Left colon (tissue), 2 donors: ENCODE measurements around the gene PTPN20. TPM values are rescaled to one million over a fixed set of nuclear protein-coding genes. Genes with fewer than 3 reads are reported as not detected.
A peak's percentile ranks its signal among the peaks of the same experiment; 100 is the strongest.

Experiments
- ATAC-seq: fragments of 200-7000 bp; cut with Tn5 transposase; one replicate; pipeline ENCODE4 v1.9.1; 2020; ENCODE audit warnings: mild to moderate bottlenecking, moderate library complexity
- DNase-seq, 2 donors: peaks; one replicate each; pipeline ENCODE4 v3.0.0-alpha.2; 2020
- intact Hi-C, 2 donors: fragments of 100-400 bp; cut with DNase I in 1 of 2; cut with micrococcal nuclease in 1 of 2; formaldehyde crosslinking; loops; one replicate each; pipeline versions ENCODE4 v1.11.2 to v1.14.0; 2022; cut with DNase I, micrococcal nuclease
- total RNA-seq, 2 donors: library from RNA; stranded (reverse); fragmentation: NEBNext Ultra II Directional; extraction: Animal tissue kit (Norgen Biotek cat#: 25700); gene quantifications; one replicate each; pipeline ENCODE4 v1.2.1, GENCODE V29; 2021
- donor health status: DM: no; HTN: no; CAD: no.
- donor health status: DM: yes; HTN: yes; CAD: no.

PTPN20 gene
- total RNA-seq, 2 donors from 2014 or later = 1.8 to 2.7 TPM

DNA sequence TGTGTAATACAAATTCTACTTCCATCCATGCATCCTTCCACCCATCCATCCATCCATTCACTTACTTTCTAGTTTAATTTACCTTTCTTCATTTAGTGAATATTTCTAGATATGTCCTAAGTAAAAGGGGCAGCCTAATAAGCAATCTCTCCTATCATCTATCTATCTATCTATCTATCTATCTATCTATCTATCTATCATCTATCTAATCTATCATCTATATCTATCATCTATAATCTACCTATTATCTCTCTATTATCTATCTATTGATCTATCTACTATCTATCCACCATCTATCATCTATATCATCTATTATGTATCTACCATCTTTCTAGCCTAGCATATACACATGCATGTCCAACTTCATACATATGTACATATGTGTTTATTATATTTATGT is 104.2 kb downstream of the PTPN20 start:
- ATAC-seq (no peak), DNase-seq (no peak)
- intact Hi-C loops = no loop called here

DNA sequence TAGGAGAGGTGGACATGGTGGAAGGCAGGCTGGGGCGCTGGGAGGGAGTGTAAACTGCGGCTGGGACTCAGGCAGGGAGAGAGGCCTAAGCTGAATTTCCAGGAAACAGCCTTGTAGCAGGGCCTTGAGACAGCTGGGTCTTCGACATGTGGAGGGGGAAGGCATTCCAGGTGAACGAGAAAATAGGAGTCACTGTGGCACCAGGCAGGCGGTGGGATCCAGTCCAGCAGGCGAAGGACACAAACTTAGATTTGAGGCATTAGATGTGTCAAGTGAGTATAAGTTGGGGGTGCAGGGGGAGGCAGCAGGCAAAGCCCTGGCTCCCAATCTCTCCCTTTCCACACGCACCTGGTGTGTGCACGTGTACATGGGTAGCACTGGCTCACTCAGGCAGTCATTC is 105.3 kb downstream of the PTPN20 start:
- intact Hi-C loops = no loop called here
- ATAC-seq (no peak), DNase-seq (no peak)

DNA sequence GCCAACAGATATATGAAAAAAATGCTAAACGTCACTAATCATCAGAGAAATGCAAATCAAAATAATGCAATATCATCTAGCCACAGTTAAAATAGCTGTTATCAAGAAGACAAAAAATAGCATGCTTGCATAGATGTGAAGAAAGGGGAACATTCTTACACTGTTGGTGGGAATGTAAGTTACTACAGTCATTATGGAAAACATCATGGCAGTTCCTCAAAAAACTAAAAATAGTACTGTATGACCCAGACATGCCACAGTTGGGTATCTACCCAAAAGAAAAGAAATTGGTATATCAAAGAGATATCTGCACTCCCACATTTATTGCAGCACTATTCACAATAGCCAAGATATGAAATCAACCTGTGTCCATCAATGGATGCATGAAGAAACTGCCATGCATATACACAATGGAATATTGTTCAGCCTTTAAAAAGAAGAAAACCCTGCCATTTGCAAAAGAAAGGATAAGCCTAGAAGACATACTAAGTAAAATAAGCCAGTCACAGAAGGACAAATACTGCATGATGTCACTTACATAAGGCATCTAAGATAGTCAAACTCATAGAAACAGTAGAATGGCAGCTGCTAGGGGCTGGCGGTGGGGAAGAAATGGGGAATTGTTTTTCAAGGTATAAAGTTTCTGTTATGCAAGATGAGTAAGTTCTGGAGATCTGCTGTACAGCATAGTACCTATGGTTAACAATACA is 107.0 kb downstream of the PTPN20 start:
- ATAC-seq = no peak
- no peak for DNase-seq
- intact Hi-C loops = no loop called here

DNA sequence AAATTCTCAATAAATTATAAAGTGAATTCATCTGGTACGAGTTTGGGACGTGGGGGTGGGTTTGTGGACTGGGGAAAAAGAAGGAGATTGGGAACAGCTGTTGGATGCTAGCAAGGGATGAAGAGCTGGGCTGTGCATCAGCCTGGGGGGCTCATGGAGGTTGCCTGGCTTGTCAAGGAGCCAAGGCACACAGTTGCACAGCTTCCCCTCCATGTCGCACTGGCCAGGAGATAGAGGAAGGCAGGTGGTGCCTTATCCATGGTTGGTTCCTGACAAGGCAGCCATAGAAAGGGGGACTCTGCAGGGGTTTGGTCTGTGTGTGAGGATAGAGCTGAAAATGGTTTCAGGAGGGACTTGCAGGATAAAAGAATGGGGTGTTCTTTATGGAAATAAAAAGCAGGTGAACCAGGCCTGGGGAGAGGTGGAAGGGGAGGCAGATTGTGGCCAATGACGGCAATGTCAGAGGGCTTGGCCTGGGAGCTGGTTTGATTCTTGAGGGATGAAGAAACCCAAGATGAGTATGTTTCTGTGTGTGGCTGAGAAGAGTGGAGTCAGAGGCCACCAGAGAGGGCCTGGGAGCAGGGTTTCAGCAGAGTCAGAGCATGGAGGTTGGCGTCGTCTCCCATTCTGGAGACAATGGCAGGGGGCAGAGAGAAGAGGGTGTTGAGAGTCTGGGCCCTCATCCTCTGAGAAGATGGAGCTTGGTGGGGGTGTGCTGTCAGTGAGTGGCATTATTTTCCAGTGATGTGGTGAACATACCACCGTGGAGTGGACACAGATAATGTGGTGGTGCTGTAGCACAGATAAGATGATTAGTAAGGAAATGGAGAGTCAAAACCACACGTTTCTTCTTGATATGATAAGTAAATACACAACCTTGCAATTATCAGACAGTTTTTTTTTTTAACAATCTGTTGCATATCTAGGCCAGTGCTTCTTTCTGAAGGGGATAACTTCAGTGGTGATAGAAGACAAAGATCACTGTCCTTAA is 108.2 kb downstream of the PTPN20 start:
- intact Hi-C loops = no loop called here
- ATAC-seq (no peak), DNase-seq (no peak)

DNA sequence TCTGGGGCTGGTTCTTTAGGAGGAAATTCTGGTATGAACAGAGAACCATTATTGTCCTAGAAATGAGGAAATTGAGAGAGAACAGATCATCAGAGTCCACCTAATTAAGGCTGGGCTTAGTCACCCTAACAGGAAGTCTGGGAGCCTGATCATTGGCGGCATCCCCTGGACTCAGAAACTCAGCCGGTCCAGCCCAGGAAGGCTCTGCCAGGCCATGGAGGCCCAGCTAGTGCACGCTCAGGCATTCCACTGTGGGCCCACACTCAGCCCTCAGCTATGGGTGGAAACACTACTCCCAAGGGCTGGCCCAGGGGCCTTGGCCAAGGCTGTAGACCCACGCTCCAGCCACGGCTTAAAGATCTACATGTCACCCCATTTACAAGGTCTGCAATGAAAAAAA is 109.2 kb downstream of the PTPN20 start:
- ATAC-seq (no peak), DNase-seq (peak in 1 of 2 donors; percentile 16)
- intact Hi-C loops = no loop called here

DNA sequence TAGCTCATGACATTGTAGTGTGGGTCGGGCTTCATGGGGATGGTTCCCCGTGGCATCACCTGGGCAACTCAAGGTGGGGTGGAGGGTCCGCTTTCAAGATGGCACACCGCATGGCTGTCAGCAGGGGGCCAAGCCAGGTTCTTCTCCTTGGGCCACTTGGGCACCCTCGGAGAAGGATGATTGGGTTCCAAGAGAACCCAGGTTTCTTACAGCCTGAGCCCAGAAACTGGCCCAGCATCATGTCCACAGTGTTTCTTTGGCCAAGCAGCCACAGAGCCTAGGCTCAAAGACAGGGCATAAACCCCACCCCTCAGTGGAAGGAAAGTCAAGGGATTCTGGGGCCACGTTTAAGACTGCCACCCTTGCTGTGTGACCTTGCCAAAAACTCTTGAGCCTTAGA is 110.6 kb downstream of the PTPN20 start:
- ATAC-seq = no peak
- intact Hi-C loops = no loop called here

DNA sequence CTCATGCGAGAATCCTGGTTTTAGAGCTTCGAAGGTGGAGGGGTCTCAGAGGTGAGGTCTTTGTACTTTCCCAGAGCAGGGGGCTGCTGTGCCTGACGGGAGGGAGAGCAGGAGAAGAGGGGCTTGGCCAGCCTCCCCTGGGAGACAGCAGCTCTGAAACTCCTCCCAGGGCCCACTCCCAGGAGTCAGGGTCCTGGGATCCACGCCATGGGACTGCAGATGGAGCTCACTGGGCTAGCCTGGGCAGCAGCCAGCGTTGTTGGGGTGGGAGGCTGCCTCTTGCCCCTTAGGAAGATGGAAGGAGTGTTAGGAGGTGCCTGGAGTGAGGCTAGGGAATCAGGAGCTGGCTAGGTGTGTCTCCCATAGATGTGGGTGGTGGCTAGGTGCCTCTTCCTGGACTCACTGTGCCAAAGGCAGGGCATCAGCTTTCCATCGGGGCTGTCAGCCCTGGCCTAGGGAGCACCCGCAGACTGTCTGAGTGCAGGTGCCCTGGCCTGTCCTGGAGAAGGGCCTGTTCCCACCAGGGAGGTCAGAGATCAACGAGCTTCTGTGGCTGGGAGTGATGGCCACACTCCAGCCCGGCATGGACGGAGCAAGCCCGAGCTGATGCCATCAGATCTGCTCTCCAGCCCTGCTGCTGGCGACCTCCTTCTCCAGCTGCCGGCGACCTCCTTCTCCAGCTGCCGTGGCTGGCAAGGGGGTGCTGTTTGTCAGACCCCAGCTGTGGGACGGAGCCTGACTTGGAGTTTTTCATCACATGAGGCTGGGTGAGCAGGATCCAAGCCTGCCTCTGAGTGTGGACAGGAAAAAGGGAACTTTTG is 111.3 kb downstream of the PTPN20 start:
- DNase-seq = peak in 1 of 2 donors; percentile 22
- peak; percentile 70 for ATAC-seq

More for the DNA sequence above, 110.6 kb downstream of the PTPN20 start:
- no peak for DNase-seq

DNA sequence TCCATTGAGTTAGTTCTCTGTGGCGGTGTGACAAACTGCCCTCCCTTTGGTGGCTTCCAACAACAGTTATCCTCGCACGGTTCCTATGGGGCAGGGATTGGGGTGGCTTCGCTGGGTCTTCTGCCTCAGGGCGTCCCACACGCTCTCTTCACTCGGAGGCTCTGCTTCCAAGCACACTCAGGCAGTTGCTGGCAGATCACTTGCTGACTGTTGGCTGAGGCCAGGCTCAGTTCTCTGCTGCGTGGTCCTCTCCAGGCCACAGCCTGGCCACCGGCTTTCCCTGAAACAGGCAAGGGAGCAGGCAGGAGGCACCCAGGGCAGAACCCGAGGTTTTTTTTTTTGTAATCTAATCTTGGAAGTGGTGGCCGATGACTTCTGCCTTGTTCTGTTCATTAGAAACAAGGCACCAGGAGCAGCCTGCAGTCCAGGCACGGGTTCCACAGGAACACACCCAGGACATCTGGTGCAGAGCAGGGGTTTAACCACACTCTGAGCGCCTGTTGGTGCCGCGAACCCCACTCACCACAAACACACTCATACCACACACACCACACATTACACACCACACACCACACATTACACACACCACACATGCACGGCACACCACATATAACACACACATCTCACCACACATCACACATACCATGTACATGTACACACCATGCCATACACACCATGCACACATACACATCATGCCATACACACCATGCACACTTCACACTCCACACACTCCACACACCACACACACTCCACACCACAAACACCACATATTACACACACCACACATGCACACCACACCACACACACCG is 112.2 kb downstream of the PTPN20 start:
- intact Hi-C loops = no loop called here
- peak in 1 of 2 donors; percentile 18 for DNase-seq
- ATAC-seq = no peak

More for the DNA sequence above, 111.3 kb downstream of the PTPN20 start:
- intact Hi-C loops = no loop called here

DNA sequence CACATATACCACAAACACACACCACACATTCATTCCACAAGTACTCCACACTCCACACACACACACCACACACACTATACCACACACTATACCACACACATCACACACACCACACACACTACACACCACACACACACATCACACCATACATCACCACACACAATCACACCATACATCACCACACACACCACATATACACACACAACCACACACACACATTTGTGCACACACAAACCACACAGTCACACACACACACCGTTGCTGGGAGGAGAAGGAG is 112.8 kb downstream of the PTPN20 start:
- ATAC-seq = no peak
- DNase-seq = no peak

DNA sequence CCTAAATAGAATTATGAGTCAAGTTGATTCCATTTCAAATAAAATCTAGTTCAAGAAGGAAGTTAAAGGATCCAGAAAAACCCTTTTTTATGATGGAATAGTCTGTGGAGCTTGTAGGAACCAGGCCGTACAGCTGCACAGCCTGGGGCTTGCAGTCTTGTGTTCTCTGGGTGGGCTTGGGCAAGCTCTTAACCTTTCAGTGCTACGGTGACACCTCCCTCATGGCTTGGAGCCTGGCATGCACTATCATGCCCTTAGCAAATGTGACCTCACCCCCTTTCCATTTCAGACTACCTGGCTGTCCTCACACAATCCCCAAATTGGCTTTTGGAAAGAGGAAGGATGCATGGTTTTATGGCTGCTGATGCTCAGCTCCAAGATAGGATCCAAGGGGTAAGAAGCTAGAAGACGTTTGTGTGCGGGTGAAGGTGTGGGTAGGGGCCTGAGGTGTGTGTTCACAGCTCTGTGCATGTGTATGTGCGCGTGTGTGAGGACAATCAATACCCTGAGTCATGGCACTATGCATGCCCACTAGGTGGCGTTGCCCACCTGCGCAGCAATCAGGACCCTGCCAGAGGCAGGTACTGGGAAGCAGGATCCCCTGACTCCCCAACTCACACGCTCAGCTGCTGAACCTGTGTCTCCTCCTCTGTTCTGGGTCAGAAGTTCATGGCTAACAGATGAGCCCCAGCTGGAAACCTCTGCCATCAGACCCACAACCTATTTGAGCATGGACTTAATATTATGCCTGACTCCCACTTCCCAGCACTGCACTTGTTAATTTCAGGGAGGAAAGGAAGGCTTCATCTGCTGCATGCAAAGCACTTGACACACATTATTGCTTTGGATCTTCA is 113.4 kb downstream of the PTPN20 start:
- ATAC-seq (peak; percentile 89), DNase-seq (peak; percentile 38 to 73)
- intact Hi-C loops = no loop called here

More for the DNA sequence above, 112.8 kb downstream of the PTPN20 start:
- intact Hi-C loops = no loop called here

DNA sequence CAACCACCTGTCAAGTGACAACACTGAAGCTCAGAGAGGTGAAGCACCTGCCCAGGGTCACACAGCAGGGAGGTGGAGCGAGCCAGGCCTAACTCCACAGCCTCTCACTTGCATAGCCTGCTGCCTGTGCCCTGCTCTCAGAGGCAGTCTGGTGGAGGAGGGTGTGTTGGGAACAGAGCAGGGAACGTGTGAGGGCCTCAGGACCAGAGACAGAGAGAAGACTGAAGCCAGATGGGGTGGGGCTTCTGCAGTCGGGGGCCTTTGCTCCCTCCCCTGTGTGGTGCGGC is 114.0 kb downstream of the PTPN20 start:
- ATAC-seq = no peak
- peak in 1 of 2 donors; percentile 16 for DNase-seq
- intact Hi-C loops = no loop called here

DNA sequence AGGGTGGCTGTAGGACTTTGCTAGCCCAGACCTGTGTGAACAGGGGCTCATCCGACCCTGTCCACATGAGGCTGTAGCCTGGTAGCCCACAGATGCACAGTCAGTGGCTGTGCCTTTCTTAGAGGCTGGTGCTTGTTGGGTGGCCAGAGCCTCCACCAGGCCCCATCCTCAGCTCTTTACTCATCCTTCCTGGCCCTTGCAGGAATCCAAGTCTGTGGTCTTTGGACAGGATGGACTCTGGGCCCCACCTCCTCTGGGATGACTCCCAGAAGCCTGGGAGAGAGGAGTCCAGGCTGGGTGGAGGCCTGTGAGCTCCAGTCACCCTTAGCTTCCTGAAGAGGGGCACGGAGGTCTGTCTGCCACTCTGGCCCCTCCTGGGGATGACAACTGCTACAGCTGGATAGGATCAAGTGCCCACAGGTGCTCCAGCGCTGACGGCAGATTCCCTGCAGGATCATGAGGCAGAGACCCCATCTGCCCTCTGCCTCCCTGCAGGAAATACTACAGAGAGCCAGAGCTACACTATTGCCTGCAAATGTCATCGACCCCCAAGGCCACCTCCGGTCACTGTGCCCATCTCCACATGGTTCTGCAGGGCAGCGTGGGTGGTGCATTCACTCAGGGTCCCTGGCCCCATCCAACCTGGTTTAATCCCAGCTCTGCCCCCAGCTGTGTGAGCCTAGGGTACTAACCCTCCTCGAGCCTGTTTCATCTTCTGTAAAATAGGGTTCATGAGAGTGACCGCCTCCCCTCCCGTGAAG is 114.5 kb downstream of the PTPN20 start:
- intact Hi-C loops = no loop called here
- ATAC-seq (peak; percentile 11), DNase-seq (peak in 1 of 2 donors; percentile 19)

DNA sequence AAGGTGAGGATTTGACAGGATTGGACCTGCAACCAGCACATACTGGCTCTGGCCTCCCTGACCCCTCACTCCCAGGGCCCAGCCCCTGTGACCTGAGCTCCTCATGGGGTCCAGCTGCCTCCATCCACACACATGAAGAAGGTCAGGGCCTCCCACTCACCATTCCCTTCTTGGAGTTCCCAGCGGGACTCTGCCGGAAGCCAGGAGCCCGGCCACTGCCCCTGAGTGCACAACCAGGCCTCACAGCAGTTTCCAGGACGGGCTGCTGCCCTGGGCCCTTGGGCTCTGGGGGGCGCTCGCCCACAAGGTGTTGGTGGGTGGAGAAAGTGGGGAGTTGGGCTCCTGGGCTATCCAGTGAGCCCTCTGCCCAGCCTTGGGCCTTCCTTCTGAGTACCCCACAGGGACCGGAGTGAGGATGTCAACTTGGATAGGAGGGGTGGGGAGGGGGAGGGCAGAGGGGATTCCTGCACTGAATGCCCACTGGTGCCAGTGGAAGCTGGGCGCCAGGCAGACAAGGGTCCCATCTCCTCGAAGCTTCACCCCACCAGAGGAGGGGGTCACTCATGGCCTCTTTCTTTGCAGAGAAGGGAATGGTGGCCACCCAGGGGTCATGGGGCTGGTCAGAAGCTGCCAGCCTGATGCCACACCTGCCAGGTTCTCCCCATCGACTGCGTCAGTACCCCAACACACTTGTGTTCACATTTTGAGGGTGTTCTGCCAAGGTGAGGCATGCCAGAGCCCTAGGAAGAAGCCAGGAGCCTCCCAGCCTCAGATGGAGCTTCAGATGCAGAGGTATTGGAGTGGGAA is 115.3 kb downstream of the PTPN20 start:
- intact Hi-C loops = no loop called here
- peak; percentile 2 to 20 for DNase-seq
- no peak for ATAC-seq

DNA sequence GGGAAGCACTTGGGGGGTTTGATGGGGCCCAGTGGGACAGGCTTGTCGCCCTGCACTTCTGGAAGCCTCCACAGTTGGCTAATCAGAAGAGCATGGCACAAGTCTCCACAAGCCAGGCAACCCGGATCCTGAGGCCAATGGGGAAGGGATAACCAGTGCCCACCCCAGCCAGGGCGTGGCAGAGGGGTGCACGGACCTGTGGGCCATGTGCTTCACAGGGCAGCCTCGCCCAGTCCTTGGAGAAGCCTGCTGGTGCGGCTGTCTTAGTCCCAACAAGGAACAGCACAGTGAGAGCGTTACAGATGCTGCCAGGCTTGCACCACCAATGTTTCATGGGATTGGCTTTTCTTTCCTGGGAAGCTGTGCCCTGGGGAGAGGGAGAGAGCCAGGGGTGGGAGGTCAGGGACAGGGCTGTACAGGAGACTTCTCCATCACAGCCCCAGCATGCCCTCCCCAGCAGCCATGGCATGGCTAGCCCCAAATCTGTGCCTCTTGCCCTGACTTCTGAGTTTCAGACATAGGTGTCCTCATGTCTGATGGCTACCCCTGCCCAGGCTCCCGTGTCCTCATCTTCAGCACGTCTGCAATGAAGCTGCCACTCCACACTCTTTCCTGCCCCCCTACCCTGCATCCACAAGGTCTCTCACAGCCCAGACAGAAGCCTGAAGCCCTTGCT is 116.0 kb downstream of the PTPN20 start:
- ATAC-seq = no peak
- intact Hi-C loops = no loop called here
- DNase-seq = peak; percentile 2 to 21

DNA sequence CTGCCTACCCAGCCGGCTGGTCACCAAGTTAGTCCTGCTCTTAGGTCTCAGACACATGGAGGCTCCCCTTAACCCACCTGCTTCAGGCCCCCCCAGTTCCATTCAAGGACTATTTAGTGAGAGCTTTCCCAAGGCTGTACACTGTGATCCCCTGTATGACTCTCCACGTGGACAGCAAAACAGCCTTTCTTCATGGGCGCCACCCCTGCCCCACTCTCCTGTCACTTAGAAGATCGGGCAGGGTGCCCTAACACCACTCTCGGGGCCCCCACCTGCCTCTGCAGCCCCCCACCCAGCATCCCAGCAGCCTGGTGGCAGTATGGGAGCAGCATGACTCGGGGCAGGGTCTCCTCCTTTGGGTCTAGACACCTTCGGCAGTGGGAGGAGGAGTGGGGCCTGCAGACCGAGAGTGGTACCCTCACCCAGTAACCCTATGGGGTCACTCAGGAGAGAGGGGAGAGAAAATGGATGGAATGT is 116.6 kb downstream of the PTPN20 start:
- ATAC-seq (no peak), DNase-seq (peak in 1 of 2 donors; percentile 10)
- intact Hi-C loops = no loop called here

DNA sequence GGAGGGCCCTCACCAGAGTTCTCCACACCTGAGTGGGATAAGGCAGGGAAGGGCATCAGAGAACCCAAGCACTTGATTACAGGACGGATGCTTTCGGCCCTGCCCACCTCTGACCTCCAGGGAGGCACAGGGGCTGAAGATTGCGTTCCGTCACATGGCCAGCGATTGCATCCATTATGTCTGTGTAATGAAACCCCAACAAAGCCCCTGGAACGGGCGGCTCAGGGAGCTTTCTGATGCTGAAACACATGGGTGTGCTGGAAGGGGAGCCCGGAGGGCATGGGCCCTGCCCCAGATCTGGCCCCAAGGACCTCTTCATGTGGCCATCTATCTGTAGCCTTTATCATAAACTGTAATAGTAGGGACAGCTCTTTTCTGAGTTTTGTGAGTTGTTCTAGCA is 117.2 kb downstream of the PTPN20 start:
- ATAC-seq = no peak
- DNase-seq = peak in 1 of 2 donors; percentile 10
- intact Hi-C loops = no loop called here
